Progenitor cell of endocrine pancreas (in vitro differentiated cells): ENCODE results near the gene INPP5J. TPM values are rescaled to one million over a fixed set of nuclear protein-coding genes. Genes with fewer than 3 reads are reported as not detected.

Experiments
- DNase-seq: peaks from one replicate; pipeline ENCODE4 v3.0.0; 2021; ENCODE audit warnings: low spot score; ENCODE audit not compliant: unreplicated experiment
- H3K27ac Mint-ChIP-seq: 2 replicates; pipeline ENCODE4 v1.8.0; 2021; ENCODE audit warnings: mild to moderate bottlenecking, moderate library complexity, mixed read lengths
- H3K27me3 Mint-ChIP-seq: 2 replicates; pipeline ENCODE4 v1.8.0; 2021; ENCODE audit warnings: mixed read lengths
- H3K36me3 Mint-ChIP-seq: 2 replicates; pipeline ENCODE4 v1.8.0; 2022; ENCODE audit warnings: mixed read lengths; ENCODE audit not compliant: insufficient read depth
- H3K4me1 Mint-ChIP-seq: 2 replicates; pipeline ENCODE4 v1.8.0; 2021; ENCODE audit warnings: low read depth, mixed read lengths
- H3K4me3 Mint-ChIP-seq: 2 replicates; pipeline ENCODE4 v1.8.0; 2021; ENCODE audit warnings: low read depth, mild to moderate bottlenecking, moderate library complexity, mixed read lengths
- H3K9me3 Mint-ChIP-seq: 2 replicates; pipeline ENCODE4 v1.8.0; 2021; ENCODE audit warnings: low read depth, mixed read lengths
- microRNA-seq: library from miRNA; unstranded; fragments of <30 nt; microRNA quantifications from one replicate; pipeline ENCODE4 v1.1.0, GENCODE V29; 2020; ENCODE audit warnings: borderline number of aligned reads; ENCODE audit not compliant: unreplicated experiment
- total RNA-seq: library from RNA; stranded (reverse); gene quantifications from 2 replicates; pipeline ENCODE4 v1.2.1, GENCODE V29; 2021
- TF ChIP-seq, protein P1 (sequence below): fragments of 200-600 bp; sonication (generic); IDR thresholded peaks from one replicate; pipeline ENCODE4 v1.5.0; 2021; ENCODE audit warnings: antibody characterized with exemption, mild to moderate bottlenecking; ENCODE audit not compliant: unreplicated experiment

INPP5J gene
- total RNA-seq, 1 donor from 2014 or later, result 17.9 TPM

DNA sequence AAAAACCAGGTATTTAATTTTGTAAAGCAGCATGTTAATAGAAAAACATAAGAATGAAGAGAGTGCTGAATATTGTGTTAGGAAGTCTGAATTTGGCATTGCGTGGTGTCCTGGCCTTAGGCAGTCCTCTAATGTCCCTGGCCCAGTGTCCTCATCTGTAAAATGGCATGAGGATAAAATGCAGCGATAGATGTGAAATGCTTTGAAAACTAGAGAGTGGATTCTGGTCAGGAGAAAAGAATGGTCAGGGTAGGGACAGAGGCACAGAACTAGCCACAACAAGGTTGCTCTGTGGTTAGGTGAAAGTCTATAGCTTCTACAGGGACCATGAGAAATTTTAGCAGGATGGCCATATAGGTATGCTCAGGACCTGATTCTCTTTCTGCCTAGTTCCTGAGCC is 56.1 kb downstream of the INPP5J start:
- TF ChIP-seq, protein P1, sequence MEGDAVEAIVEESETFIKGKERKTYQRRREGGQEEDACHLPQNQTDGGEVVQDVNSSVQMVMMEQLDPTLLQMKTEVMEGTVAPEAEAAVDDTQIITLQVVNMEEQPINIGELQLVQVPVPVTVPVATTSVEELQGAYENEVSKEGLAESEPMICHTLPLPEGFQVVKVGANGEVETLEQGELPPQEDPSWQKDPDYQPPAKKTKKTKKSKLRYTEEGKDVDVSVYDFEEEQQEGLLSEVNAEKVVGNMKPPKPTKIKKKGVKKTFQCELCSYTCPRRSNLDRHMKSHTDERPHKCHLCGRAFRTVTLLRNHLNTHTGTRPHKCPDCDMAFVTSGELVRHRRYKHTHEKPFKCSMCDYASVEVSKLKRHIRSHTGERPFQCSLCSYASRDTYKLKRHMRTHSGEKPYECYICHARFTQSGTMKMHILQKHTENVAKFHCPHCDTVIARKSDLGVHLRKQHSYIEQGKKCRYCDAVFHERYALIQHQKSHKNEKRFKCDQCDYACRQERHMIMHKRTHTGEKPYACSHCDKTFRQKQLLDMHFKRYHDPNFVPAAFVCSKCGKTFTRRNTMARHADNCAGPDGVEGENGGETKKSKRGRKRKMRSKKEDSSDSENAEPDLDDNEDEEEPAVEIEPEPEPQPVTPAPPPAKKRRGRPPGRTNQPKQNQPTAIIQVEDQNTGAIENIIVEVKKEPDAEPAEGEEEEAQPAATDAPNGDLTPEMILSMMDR, result no peak
- H3K36me3 Mint-ChIP-seq, result peaks cover 9% of the 10 kb centered on the region
- H3K27me3 Mint-ChIP-seq, result no peaks in the 10 kb centered on the region
- no peak overlapping the region for H3K4me3 Mint-ChIP-seq
- H3K9me3 Mint-ChIP-seq, result peaks cover 4% of the 10 kb centered on the region
- DNase-seq, result no peak
- no peaks in the 10 kb centered on the region for H3K4me1 Mint-ChIP-seq
- no peak overlapping the region for H3K27ac Mint-ChIP-seq

DNA sequence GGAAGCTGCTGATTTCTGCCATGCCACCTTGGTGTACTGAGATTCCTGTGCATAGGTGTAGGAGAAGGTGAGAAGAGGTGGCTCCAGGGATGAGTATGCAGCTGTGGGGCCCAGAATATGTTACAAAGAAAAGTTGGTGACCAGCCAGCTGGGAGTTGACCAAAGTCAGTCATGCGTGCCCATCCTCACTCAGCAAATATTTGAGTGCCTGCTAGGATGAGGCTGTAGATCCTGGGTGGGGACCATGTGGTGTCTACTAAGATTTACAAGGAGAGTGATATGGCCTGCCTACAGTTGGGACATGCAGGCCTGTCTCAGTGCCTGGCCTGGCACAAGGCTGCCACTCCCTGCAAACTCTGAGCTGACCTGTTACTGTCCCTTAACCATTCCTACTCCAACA is 56.6 kb downstream of the INPP5J start:
- Mint-ChIP-seq H3K9me3 (peaks cover 4% of the 10 kb centered on the region), H3K27me3 (no peaks in the 10 kb centered on the region), H3K36me3 (peaks cover 11% of the 10 kb centered on the region), H3K27ac (no peak overlapping the region), H3K4me3 (no peak overlapping the region), H3K4me1 (no peaks in the 10 kb centered on the region)
- TF ChIP-seq, protein P1, result no peak
- DNase-seq, result no peak

DNA sequence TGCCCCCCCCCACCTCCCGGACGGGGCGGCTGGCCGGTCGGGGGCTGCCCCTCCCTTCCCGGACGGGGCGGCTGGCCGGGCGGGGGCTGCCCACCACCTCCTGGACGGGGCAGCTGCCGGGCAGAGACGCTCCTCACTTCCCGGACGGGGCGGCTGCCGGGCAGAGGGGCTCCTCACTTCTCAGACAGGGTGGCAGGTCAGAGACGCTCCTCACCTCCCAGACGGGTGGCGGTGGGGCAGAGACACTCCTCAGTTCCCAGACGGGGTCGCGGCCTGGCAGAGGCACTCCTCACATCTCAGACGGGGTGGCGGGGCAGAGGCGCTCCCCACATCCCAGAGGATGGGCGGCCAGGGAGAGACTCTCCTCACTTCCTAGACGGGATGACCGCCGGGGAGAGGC is 61.2 kb downstream of the INPP5J start:
- H3K4me1 Mint-ChIP-seq, result no peaks in the 10 kb centered on the region
- H3K4me3 Mint-ChIP-seq, result no peak overlapping the region

More for the DNA sequence above, 61.2 kb downstream of the INPP5J start:
- Mint-ChIP-seq H3K27ac (no peak overlapping the region), H3K9me3 (peaks cover 4% of the 10 kb centered on the region), H3K36me3 (peaks cover 25% of the 10 kb centered on the region), H3K27me3 (no peaks in the 10 kb centered on the region)
- DNase-seq, result no peak
- TF ChIP-seq, protein P1, result no peak

Small RNAs within 50 kb of the gene (microRNA-seq; reads per million reads assigned to microRNA genes)
- 7.2 reads per million, percentile 8 among the genes with 10 or more reads in this experiment for gene MIR3928

Other genes starting within 250 kb of the INPP5J start
- 47.3 and 50.1 TPM in 2 replicates for gene MORC2, start 154.2 kb upstream of the INPP5J start, total RNA-seq
- gene TUG1, start 153.7 kb upstream of the INPP5J start, total RNA-seq, result 142 and 146 TPM in 2 replicates
- 40.8 and 48.0 TPM in 2 replicates for gene SMTN, start 41.6 kb upstream of the INPP5J start, total RNA-seq
- gene SELENOM, start 15.4 kb upstream of the INPP5J start, total RNA-seq, result 3.1 and 3.7 TPM in 2 replicates
- 2.6 and 4.6 TPM in 2 replicates for gene PLA2G3, start 17.5 kb downstream of the INPP5J start, total RNA-seq
- gene RNF185, start 37.2 kb downstream of the INPP5J start, total RNA-seq, result 27.3 and 27.4 TPM in 2 replicates
- 41.9 and 44.7 TPM in 2 replicates for gene LIMK2, start 89.3 kb downstream of the INPP5J start, total RNA-seq
- 6.2 and 7.6 TPM in 2 replicates for gene PIK3IP1, start 169.5 kb downstream of the INPP5J start, total RNA-seq
- 88.8 and 93.6 TPM in 2 replicates for gene PATZ1, start 223.4 kb downstream of the INPP5J start, total RNA-seq